Measurements from ENCODE around the gene HAGHL. TPM values are rescaled to one million over a fixed set of nuclear protein-coding genes. Genes with fewer than 3 reads are reported as not detected.

Gene HAGHL
- total RNA-seq, 2 experiments from 2014 or later: 14.2 to 15.2 TPM

- no peak overlapping the region for H3K27ac Mint-ChIP-seq
- no peaks in the 10 kb centered on the region for H3K9me3 Mint-ChIP-seq
- H3K4me3 Mint-ChIP-seq: no peak overlapping the region
- H3K36me3 Mint-ChIP-seq: peaks cover 24% of the 10 kb centered on the region
- DNase-seq: peak; percentile 51
- intact Hi-C loops (cut with micrococcal nuclease): no loop called here
- POLR2A ChIA-PET: no interaction called here
- H3K4me1 Mint-ChIP-seq (ENCODE audit: low read depth): peaks cover 20% of the 10 kb centered on the region
- CTCF ChIA-PET: interaction anchor here (0.6 to 1.5 kb wide), 5 partner anchors 9 to 55 kb away, joined by 3 to 4 read pairs (median 4); partner anchors contain the start of genes CHTF18 and RPUSD1
- H3K27me3 Mint-ChIP-seq: no peaks in the 10 kb centered on the region
Measured at GRCh38 chr16:733382-734207, 6.7 kb downstream of the HAGHL start.

DNA sequence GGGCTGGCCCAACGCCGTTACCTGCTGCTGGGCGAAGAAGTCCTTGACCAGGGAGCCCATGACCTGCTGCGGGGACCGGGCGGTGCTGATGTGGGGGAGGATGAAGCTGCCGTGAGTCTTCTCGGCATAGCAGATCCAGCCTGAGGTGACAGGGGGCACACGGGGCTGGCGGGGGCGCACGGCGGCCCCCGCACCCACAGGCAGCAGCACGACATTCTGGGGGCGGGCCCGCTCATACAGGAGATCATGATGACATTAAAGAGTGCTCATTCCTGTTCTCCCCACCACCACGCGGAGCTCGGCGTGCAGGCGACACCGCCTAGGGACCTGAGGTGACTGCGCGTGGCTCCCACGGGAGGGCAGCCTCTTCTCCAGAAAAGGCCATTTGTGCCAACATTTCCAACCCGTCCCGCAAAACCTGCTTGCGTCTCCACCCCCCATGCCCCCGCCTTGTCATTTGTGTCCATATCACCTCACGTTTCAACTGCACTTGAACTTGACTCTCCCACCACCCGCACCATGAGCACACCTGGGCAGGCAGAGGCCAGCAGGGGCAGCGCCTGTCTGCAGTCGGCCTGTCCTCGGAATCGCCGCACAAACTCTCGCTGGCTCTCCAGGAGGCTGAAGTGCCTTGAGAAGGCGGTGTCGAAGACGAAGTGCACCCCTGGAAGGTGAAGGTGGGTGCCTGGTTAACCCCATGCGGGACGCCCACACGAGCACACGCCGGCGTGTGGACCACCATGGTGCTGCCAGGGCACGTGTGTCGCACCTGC is 7.5 kb downstream of the HAGHL start:
- H3K27ac Mint-ChIP-seq: no peak overlapping the region
- H3K4me1 Mint-ChIP-seq (ENCODE audit: low read depth): peaks cover 21% of the 10 kb centered on the region
- CTCF ChIA-PET: interaction anchor here (0.6 to 2.9 kb wide), 4 partner anchors 14 to 37 kb away, joined by 3 to 16 read pairs (median 8); partner anchors contain the start of gene ANTKMT
- no peaks in the 10 kb centered on the region for H3K9me3 Mint-ChIP-seq
- intact Hi-C loops (cut with micrococcal nuclease): no loop called here
- H3K36me3 Mint-ChIP-seq: peaks cover 24% of the 10 kb centered on the region
- H3K4me3 Mint-ChIP-seq: no peak overlapping the region
- POLR2A ChIA-PET: interaction anchor here (1.5 kb wide), 1 partner anchor 12 kb away, joined by 10 read pairs; the partner anchor contains the start of gene ANTKMT
- no peaks in the 10 kb centered on the region for H3K27me3 Mint-ChIP-seq
- no peak for DNase-seq

GRCh38 chr16:734981-735881 is 8.3 kb downstream of the HAGHL start:
- Mint-ChIP-seq H3K27me3 (no peaks in the 10 kb centered on the region), H3K4me1 (ENCODE audit: low read depth) (peaks cover 29% of the 10 kb centered on the region), H3K4me3 (no peak overlapping the region), H3K9me3 (no peaks in the 10 kb centered on the region), H3K36me3 (peaks cover 24% of the 10 kb centered on the region), H3K27ac (peak overlapping the region; percentile 86)
- DNase-seq: no peak
- ChIA-PET CTCF (interaction anchor here (0.6 to 2.9 kb wide), 10 partner anchors 9 to 53 kb away, joined by 3 to 16 read pairs (median 4); partner anchors contain the start of genes ANTKMT, CCDC78, CHTF18 and HAGHL), POLR2A (interaction anchor here (0.7 to 1.7 kb wide), 6 partner anchors 7 to 51 kb away, joined by 3 to 10 read pairs (median 6); partner anchors contain the start of gene ANTKMT)
- intact Hi-C loops (cut with micrococcal nuclease): loop anchor here (5.0 kb wide), 1 partner anchor 98 kb away; the partner anchor contains the start of gene METTL26

- Mint-ChIP-seq H3K4me3 (peak overlapping the region; percentile 5), H3K27ac (peak overlapping the region; percentile 86), H3K27me3 (no peaks in the 10 kb centered on the region), H3K36me3 (peaks cover 24% of the 10 kb centered on the region), H3K4me1 (ENCODE audit: low read depth) (peaks cover 29% of the 10 kb centered on the region), H3K9me3 (no peaks in the 10 kb centered on the region)
- CTCF ChIA-PET: interaction anchor here (0.6 to 2.9 kb wide), 10 partner anchors 10 to 53 kb away, joined by 3 to 16 read pairs (median 4); partner anchors contain the start of genes ANTKMT, CCDC78, CHTF18 and HAGHL
- intact Hi-C loops (cut with micrococcal nuclease): loop anchor here (2.0 to 5.0 kb wide), 2 partner anchors 15 to 99 kb away; partner anchors contain the start of genes ANTKMT and METTL26
- POLR2A ChIA-PET: interaction anchor here (0.7 to 1.7 kb wide), 7 partner anchors 8 to 52 kb away, joined by 3 to 10 read pairs (median 5); partner anchors contain the start of gene ANTKMT
- peak; percentile 90 for DNase-seq
Measured at GRCh38 chr16:735982-736453, 9.1 kb downstream of the HAGHL start.

DNA sequence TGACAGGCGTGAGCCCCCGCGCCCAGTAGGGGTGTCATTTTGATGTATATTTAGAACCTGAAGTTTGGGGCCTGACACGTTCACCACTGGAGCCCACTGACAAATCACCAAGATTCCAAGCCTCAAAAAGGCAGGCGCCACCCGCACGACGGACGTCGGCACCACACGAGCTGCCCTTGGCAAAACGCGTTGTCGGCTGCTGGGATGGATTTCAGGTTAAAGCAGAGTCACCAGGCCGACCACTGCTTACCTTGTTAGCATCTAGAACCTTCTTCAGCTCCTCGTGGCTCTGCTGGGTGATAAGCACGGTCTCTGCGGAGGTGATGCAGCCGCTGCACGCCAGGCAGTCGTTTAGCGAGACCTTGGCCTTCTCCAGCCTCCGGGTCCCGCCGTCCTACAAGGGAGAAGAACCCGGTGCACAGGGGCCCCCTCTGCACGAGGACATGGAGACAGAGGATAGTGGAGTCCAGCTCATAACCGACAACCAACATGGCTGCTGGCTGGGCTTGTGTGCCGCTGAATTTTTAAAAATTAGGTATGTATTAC is 10.1 kb downstream of the HAGHL start:
- Mint-ChIP-seq H3K9me3 (no peaks in the 10 kb centered on the region), H3K27me3 (no peaks in the 10 kb centered on the region), H3K4me3 (no peak overlapping the region), H3K27ac (no peak overlapping the region), H3K4me1 (ENCODE audit: low read depth) (peaks cover 32% of the 10 kb centered on the region), H3K36me3 (peaks cover 24% of the 10 kb centered on the region)
- DNase-seq: no peak
- intact Hi-C loops (cut with micrococcal nuclease): loop anchor here (2.0 to 5.0 kb wide), 2 partner anchors 16 to 100 kb away; partner anchors contain the start of genes ANTKMT and METTL26
- ChIA-PET POLR2A (interaction anchor here (1.1 to 1.7 kb wide), 2 partner anchors 12 to 16 kb away, joined by 3 to 5 read pairs; partner anchors contain the start of gene ANTKMT), CTCF (interaction anchor here (0.8 to 2.9 kb wide), 6 partner anchors 16 to 94 kb away, joined by 3 to 16 read pairs (median 3); partner anchors contain the start of genes ANTKMT and METRN)

- intact Hi-C loops (cut with micrococcal nuclease): loop anchor here (1.0 to 5.0 kb wide), 3 partner anchors 24 to 103 kb away; partner anchors contain the start of gene METTL26
- Mint-ChIP-seq H3K9me3 (no peaks in the 10 kb centered on the region), H3K4me3 (peak overlapping the region; percentile 82), H3K36me3 (peaks cover 21% of the 10 kb centered on the region), H3K4me1 (ENCODE audit: low read depth) (peaks cover 32% of the 10 kb centered on the region), H3K27me3 (no peaks in the 10 kb centered on the region), H3K27ac (no peak overlapping the region)
- POLR2A ChIA-PET: interaction anchor here (1.8 to 3.6 kb wide), 2 partner anchors 12 to 19 kb away, joined by 8 to 14 read pairs; partner anchors contain the start of gene ANTKMT
- CTCF ChIA-PET: interaction anchor here (0.7 to 3.0 kb wide), 9 partner anchors 9 to 265 kb away, joined by 3 to 21 read pairs (median 5); partner anchors contain the start of genes ANTKMT, CCDC78, HAGHL and METRN
- DNase-seq: no peak
Measured at GRCh38 chr16:739560-740458, 12.9 kb downstream of the HAGHL start.

- Mint-ChIP-seq H3K4me3 (peak overlapping the region; percentile 82), H3K4me1 (ENCODE audit: low read depth) (peaks cover 28% of the 10 kb centered on the region), H3K27me3 (no peaks in the 10 kb centered on the region), H3K27ac (no peak overlapping the region), H3K9me3 (no peaks in the 10 kb centered on the region), H3K36me3 (peaks cover 19% of the 10 kb centered on the region)
- ChIA-PET CTCF (interaction anchor here (0.7 to 3.0 kb wide), 10 partner anchors 9 to 265 kb away, joined by 3 to 21 read pairs (median 4); partner anchors contain the start of genes ANTKMT, CCDC78, HAGHL and METRN), POLR2A (interaction anchor here (1.8 to 3.6 kb wide), 2 partner anchors 12 to 19 kb away, joined by 8 to 14 read pairs; partner anchors contain the start of gene ANTKMT)
- no peak for DNase-seq
- intact Hi-C loops (cut with micrococcal nuclease): loop anchor here (1.0 to 2.0 kb wide), 2 partner anchors 24 to 44 kb away; no protein-coding TSS in a partner anchor
Measured at GRCh38 chr16:740459-740763, 13.5 kb downstream of the HAGHL start.

GRCh38 chr16:740764-741505 is 14.0 kb downstream of the HAGHL start, which contains the start of gene CIAO3:
TSS of gene CIAO3 (minus strand) at chr16:740997. CDS start at chr16:740985, 12 bp downstream.
- POLR2A ChIA-PET: interaction anchor here (1.0 to 3.6 kb wide), 3 partner anchors 13 to 44 kb away, joined by 3 to 14 read pairs (median 8); partner anchors contain the start of gene ANTKMT
- H3K27ac Mint-ChIP-seq: no peak within 1 kb of the TSS
- intact Hi-C loops (cut with micrococcal nuclease): loop anchor here (1.0 to 2.0 kb wide), 2 partner anchors 25 to 44 kb away; no protein-coding TSS in a partner anchor

More at GRCh38 chr16:740764-741505, 14.0 kb downstream of the HAGHL start, which contains the start of gene CIAO3:
- CTCF ChIA-PET: interaction anchor here (0.7 to 3.0 kb wide), 11 partner anchors 8 to 264 kb away, joined by 3 to 21 read pairs (median 4); partner anchors contain the start of genes ANTKMT, CCDC78, HAGHL and METRN
- Mint-ChIP-seq H3K36me3 (peaks cover 16% of the 10 kb centered on the region), H3K4me3 (peak within 1 kb of the TSS; percentile 82), H3K4me1 (ENCODE audit: low read depth) (peaks cover 23% of the 10 kb centered on the region), H3K27me3 (no peaks in the 10 kb centered on the region), H3K9me3 (no peaks in the 10 kb centered on the region)
- DNase-seq: peak; percentile 95

All from activated CD4-positive, alpha-beta memory T cell treated with anti-CD3 and anti-CD28 coated beads for 36 hours (primary cell).